Stimulated activated CD8-positive, alpha-beta memory T cell treated with anti-CD3 and anti-CD28 coated beads, Interleukin-2, amount 100 ng/mL, for 1 hour (primary cell): Measurements from ENCODE around the gene SPAG5.

Source experiments
- DNase-seq, 2 donors: peaks; one replicate each; pipeline ENCODE4 v3.0.0-alpha.2; 2020; ENCODE audit warnings: low read depth in 2 of 2

Gene SPAG5

GRCh38 chr17:28547096-28547622, 51.7 kb downstream of the SPAG5 start:
- no peak for DNase-seq

- no peak for DNase-seq
Measured at GRCh38 chr17:28545787-28546415, 52.9 kb downstream of the SPAG5 start.

GRCh38 chr17:28545141-28545503, 53.7 kb downstream of the SPAG5 start:
- DNase-seq: no peak

GRCh38 chr17:28544402-28545140, 54.3 kb downstream of the SPAG5 start:
- DNase-seq: no peak

GRCh38 chr17:28541439-28541838, 57.4 kb downstream of the SPAG5 start:
- DNase-seq: no peak

GRCh38 chr17:28540231-28540630, 58.6 kb downstream of the SPAG5 start:
- DNase-seq: no peak

- no peak for DNase-seq
Measured at GRCh38 chr17:28538296-28538895, 60.4 kb downstream of the SPAG5 start.

GRCh38 chr17:28537219-28537610, 61.6 kb downstream of the SPAG5 start:
- no peak for DNase-seq

- DNase-seq: no peak
Measured at GRCh38 chr17:28536532-28537218, 62.1 kb downstream of the SPAG5 start.

- DNase-seq: no peak
Measured at GRCh38 chr17:28534740-28535375, 64.0 kb downstream of the SPAG5 start.

GRCh38 chr17:28533091-28533807, 65.6 kb downstream of the SPAG5 start:
- DNase-seq: no peak

- DNase-seq: no peak
Measured at GRCh38 chr17:28532050-28532960, 66.5 kb downstream of the SPAG5 start.

- no peak for DNase-seq
Measured at GRCh38 chr17:28530926-28531325, 67.9 kb downstream of the SPAG5 start.

- no peak for DNase-seq
Measured at GRCh38 chr17:28530250-28530649, 68.6 kb downstream of the SPAG5 start.

GRCh38 chr17:28529013-28529400, 69.8 kb downstream of the SPAG5 start:
- no peak for DNase-seq

GRCh38 chr17:28528327-28529012, 70.4 kb downstream of the SPAG5 start:
- no peak for DNase-seq

GRCh38 chr17:28527859-28528258, 71.0 kb downstream of the SPAG5 start:
- DNase-seq: no peak
